GM12801 (cell line): ENCODE results near the gene DGLUCY.

Experiments
- CTCF ChIP-seq: IDR thresholded peaks from one replicate; pipeline ENCODE4 v1.5.1; 2011; ENCODE audit warnings: control low read depth; ENCODE audit not compliant: insufficient read length; ENCODE audit errors: extremely low read depth

The DGLUCY gene

GRCh38 chr14:91238661-91239060 lies 124.8 kb downstream of the DGLUCY start:
- no peak for TF ChIP-seq CTCF

- TF ChIP-seq CTCF, result no peak
Measured at GRCh38 chr14:91241863-91242262, 128.0 kb downstream of the DGLUCY start.

- TF ChIP-seq CTCF, result no peak
Measured at GRCh38 chr14:91242635-91243034, 128.8 kb downstream of the DGLUCY start.

- TF ChIP-seq CTCF, result no peak
Measured at GRCh38 chr14:91243074-91243471, 129.2 kb downstream of the DGLUCY start.

GRCh38 chr14:91244501-91244901 lies 130.6 kb downstream of the DGLUCY start, which contains the start of gene GPR68:
TSS of gene GPR68 (minus strand) at chr14:91244704. CDS start at chr14:91235050, 9,654 bp downstream.
- no peak for TF ChIP-seq CTCF

GRCh38 chr14:91245029-91245428 lies 131.2 kb downstream of the DGLUCY start:
- no peak for TF ChIP-seq CTCF

GRCh38 chr14:91246051-91246852 lies 132.4 kb downstream of the DGLUCY start:
- TF ChIP-seq CTCF, result no peak
